Uterus (tissue), 2 donors: Measurements from ENCODE around the gene ZDHHC14.

Experiments used
- POLR2A ChIP-seq, 2 donors: fragments of 450-650 bp; IDR thresholded peaks; one replicate each; pipeline ENCODE4 v1.6.1; 2016; ENCODE audit warnings: antibody characterized with exemption in 2 of 2, mild to moderate bottlenecking in 1 of 2, moderate library complexity in 1 of 2
- TF ChIP-seq, protein P1 (sequence below), 4 experiments: fragments of 200-600 bp in 2 of 4; fragments of 450-650 bp in 2 of 4; sonication (generic) in 2 of 4; IDR thresholded peaks; one replicate each; pipeline ENCODE4 v1.5.1; 2016 to 2019; ENCODE audit warnings: antibody characterized with exemption in 4 of 4, mild to moderate bottlenecking in 2 of 4, moderate library complexity in 1 of 4

GRCh38 chr6:157658301-157658700, 277.3 kb downstream of the ZDHHC14 start:
- TF ChIP-seq, protein P1, sequence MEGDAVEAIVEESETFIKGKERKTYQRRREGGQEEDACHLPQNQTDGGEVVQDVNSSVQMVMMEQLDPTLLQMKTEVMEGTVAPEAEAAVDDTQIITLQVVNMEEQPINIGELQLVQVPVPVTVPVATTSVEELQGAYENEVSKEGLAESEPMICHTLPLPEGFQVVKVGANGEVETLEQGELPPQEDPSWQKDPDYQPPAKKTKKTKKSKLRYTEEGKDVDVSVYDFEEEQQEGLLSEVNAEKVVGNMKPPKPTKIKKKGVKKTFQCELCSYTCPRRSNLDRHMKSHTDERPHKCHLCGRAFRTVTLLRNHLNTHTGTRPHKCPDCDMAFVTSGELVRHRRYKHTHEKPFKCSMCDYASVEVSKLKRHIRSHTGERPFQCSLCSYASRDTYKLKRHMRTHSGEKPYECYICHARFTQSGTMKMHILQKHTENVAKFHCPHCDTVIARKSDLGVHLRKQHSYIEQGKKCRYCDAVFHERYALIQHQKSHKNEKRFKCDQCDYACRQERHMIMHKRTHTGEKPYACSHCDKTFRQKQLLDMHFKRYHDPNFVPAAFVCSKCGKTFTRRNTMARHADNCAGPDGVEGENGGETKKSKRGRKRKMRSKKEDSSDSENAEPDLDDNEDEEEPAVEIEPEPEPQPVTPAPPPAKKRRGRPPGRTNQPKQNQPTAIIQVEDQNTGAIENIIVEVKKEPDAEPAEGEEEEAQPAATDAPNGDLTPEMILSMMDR (IDR thresholded peaks at IDR 0.05) = no peak
- no peak for TF ChIP-seq POLR2A (IDR thresholded peaks at IDR 0.05)
